HEK293T (cell line): Measurements from ENCODE around the gene TMPRSS2.
"Not testable (repeated sequence)": the region's sequence is repeated elsewhere in the genome, so short reads cannot be mapped to it uniquely, and the experiment has no call there.

Experiments used
- ARNT ChIP-seq: fragments of 450-650 bp; IDR thresholded peaks from 2 replicates; pipeline ENCODE4 v1.6.1; 2017; ENCODE audit warnings: mild to moderate bottlenecking
- BHLHE40 ChIP-seq: fragments of 450-650 bp; IDR thresholded peaks from 2 replicates; pipeline ENCODE4 v1.6.1; 2016; ENCODE audit warnings: mild to moderate bottlenecking, moderate library complexity, borderline replicate concordance
- CTBP1 ChIP-seq: fragments of 450-650 bp; IDR thresholded peaks from 2 replicates; pipeline ENCODE4 v1.6.1; 2016; ENCODE audit warnings: borderline replicate concordance
- FOXA1 ChIP-seq: fragments of 450-650 bp; IDR thresholded peaks from 2 replicates; pipeline ENCODE4 v1.6.1; 2016; ENCODE audit warnings: mild to moderate bottlenecking
- FOXK2 ChIP-seq: fragments of 450-650 bp; IDR thresholded peaks from 2 replicates; pipeline ENCODE4 v1.6.1; 2016; ENCODE audit warnings: mild to moderate bottlenecking
- FOXM1 ChIP-seq: fragments of 450-650 bp; IDR thresholded peaks from 2 replicates; pipeline ENCODE4 v1.6.1; 2017; ENCODE audit warnings: mild to moderate bottlenecking, borderline replicate concordance
- HDGF ChIP-seq: fragments of 450-650 bp; IDR thresholded peaks from 2 replicates; pipeline ENCODE4 v1.6.1; 2017; ENCODE audit warnings: antibody characterized with exemption, borderline replicate concordance
- L3MBTL2 ChIP-seq: fragments of 450-650 bp; conservative IDR thresholded peaks from 2 replicates; pipeline ENCODE4 v1.6.1; 2016; ENCODE audit warnings: mild to moderate bottlenecking
- NFRKB ChIP-seq: fragments of 450-650 bp; IDR thresholded peaks from 2 replicates; pipeline ENCODE4 v1.6.1; 2016; ENCODE audit warnings: mild to moderate bottlenecking, moderate library complexity
- SP1 ChIP-seq: fragments of 450-650 bp; IDR thresholded peaks from 2 replicates; pipeline ENCODE4 v1.6.1; 2017
- SUZ12 ChIP-seq: fragments of 450-650 bp; IDR thresholded peaks from 2 replicates; pipeline ENCODE4 v1.6.1; 2016; ENCODE audit warnings: mild to moderate bottlenecking
- TARDBP ChIP-seq: fragments of 450-650 bp; IDR thresholded peaks from 2 replicates; pipeline ENCODE4 v1.6.1; 2016
- ZNF384 ChIP-seq: fragments of 450-650 bp; IDR thresholded peaks from 2 replicates; pipeline ENCODE4 v1.6.1; 2016
- TF ChIP-seq, protein P1 (sequence below): fragments of 450-650 bp; IDR thresholded peaks from 2 replicates; pipeline ENCODE4 v1.6.1; 2016

DNA sequence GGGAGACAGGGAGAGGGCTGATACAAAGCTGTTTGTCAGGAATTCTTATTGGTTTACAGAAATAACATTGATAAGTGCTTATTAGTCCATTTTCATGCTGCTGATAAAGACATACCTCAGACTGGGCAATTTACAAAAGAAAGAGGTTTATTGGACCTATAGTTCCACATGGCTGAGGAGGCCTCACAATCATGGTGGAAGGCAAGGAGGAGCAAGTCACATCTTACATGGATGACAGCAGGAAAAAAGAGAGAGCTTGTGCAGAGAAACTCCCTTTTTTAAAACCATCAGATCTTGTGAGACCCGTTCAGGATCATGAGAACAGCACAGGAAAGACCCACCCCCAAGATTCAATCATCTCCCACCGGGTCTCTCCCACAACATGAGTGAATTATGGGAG is 90.5 kb downstream of the TMPRSS2 start:
- TF ChIP-seq BHLHE40, HDGF, SP1, SUZ12, FOXK2, NFRKB, FOXA1, ARNT, L3MBTL2, CTBP1, FOXM1, TARDBP, ZNF384: not testable (repeated sequence)
- TF ChIP-seq, protein P1, sequence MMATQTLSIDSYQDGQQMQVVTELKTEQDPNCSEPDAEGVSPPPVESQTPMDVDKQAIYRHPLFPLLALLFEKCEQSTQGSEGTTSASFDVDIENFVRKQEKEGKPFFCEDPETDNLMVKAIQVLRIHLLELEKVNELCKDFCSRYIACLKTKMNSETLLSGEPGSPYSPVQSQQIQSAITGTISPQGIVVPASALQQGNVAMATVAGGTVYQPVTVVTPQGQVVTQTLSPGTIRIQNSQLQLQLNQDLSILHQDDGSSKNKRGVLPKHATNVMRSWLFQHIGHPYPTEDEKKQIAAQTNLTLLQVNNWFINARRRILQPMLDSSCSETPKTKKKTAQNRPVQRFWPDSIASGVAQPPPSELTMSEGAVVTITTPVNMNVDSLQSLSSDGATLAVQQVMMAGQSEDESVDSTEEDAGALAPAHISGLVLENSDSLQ = not testable (repeated sequence)
